GM23248 (cell line): Measurements from ENCODE around the gene NAALADL1.

Experiments used
- EZH2 ChIP-seq: fragments of 200-600 bp; sonication (generic); IDR thresholded peaks from 2 replicates; pipeline ENCODE4 v1.6.1; 2018; ENCODE audit warnings: antibody characterized with exemption, mild to moderate bottlenecking; ENCODE audit not compliant: insufficient read depth, poor library complexity, severe bottlenecking
- EZH2phosphoT487 ChIP-seq: fragments of 200-600 bp; sonication (generic); IDR thresholded peaks from 2 replicates; pipeline ENCODE4 v1.6.1; 2018; ENCODE audit warnings: antibody characterized with exemption, moderate library complexity, mild to moderate bottlenecking, low read depth; ENCODE audit not compliant: insufficient read depth

- TF ChIP-seq EZH2phosphoT487 (no peak), EZH2 (no peak)
These were observed 26.4 kb upstream of the NAALADL1 start for GRCh38 chr11:65084598-65085375.
